A673 (cell line): Measurements from ENCODE around the gene LYPD5. TPM values are rescaled to one million over a fixed set of nuclear protein-coding genes. Genes with fewer than 3 reads are reported as not detected.
"Not testable (repeated sequence)": the region's sequence is repeated elsewhere in the genome, so short reads cannot be mapped to it uniquely, and the experiment has no call there.

ENCODE experiments used
- BruUV-seq: library from RNA; stranded (reverse); fragments of 400-500 nt; replicated peaks from 2 replicates; lab custom pipeline; 2021; lab: Mats Ljungman, UMichigan
- CTCF ChIA-PET: fragments of 300-600 bp; sonication (Branson Sonifier 250); formaldehyde crosslinking; loops from one replicate; lab custom pipeline; 2022; ENCODE audit warnings: antibody characterized with exemption; lab: Charles Lee
- POLR2A ChIA-PET: fragments of 300-600 bp; sonication (Branson Sonifier 250); formaldehyde crosslinking; loops from one replicate; lab custom pipeline; 2022; ENCODE audit warnings: antibody characterized with exemption; ENCODE audit not compliant: low non-redundant PET; lab: Charles Lee
- DNase-seq: peaks from one replicate; pipeline ENCODE4 v3.0.0-alpha.2; 2015; ENCODE audit warnings: low spot score
- H3K27ac ChIP-seq: fragments of 200-600 bp; sonication (generic); 2 replicates; pipeline ENCODE4 v1.5.1; 2016; ENCODE audit warnings: mixed run types, low read depth, mild to moderate bottlenecking, mixed read lengths, antibody characterized with exemption, low read length; ENCODE audit not compliant: poor library complexity, severe bottlenecking
- H3K27me3 ChIP-seq: fragments of 200-600 bp; sonication (generic); replicated peaks from 2 replicates; pipeline ENCODE4 v1.6.1; 2017; ENCODE audit warnings: mixed run types, low read depth, mild to moderate bottlenecking, mixed read lengths, antibody characterized with exemption, low read length; ENCODE audit not compliant: insufficient read depth, poor library complexity
- H3K36me3 ChIP-seq: fragments of 200-600 bp; sonication (generic); 2 replicates; pipeline ENCODE4 v1.6.1; 2016; ENCODE audit warnings: mixed run types, mild to moderate bottlenecking, mixed read lengths, antibody characterized with exemption, low read length; ENCODE audit not compliant: insufficient read depth, poor library complexity, severe bottlenecking
- H3K4me1 ChIP-seq: fragments of 200-600 bp; sonication (generic); 2 replicates; pipeline ENCODE4 v1.6.1; 2017; ENCODE audit warnings: mixed run types, mild to moderate bottlenecking, mixed read lengths, antibody characterized with exemption, low read length; ENCODE audit not compliant: insufficient read depth, poor library complexity, severe bottlenecking
- H3K4me3 ChIP-seq: fragments of 200-600 bp; sonication (generic); 2 replicates; pipeline ENCODE4 v1.5.1; 2016; ENCODE audit warnings: low read depth, mixed run types, mild to moderate bottlenecking, mixed read lengths, low read length; ENCODE audit not compliant: poor library complexity, severe bottlenecking
- H3K9me3 ChIP-seq: fragments of 200-600 bp; sonication (generic); 2 replicates; pipeline ENCODE4 v1.6.1; 2016; ENCODE audit warnings: mixed run types, low read depth, mild to moderate bottlenecking, mixed read lengths, antibody characterized with exemption, low read length; ENCODE audit not compliant: poor library complexity, severe bottlenecking
- CTCF ChIP-seq: fragments of 300-800, 200-600 bp; sonication (generic); conservative IDR thresholded peaks from 2 replicates; pipeline ENCODE4 v1.5.1; 2017; ENCODE audit warnings: low read depth, mild to moderate bottlenecking, antibody characterized with exemption, low read length, moderate library complexity, mixed read lengths
- EZH2 ChIP-seq: fragments of 200-600 bp; sonication (generic); IDR thresholded peaks from 2 replicates; pipeline ENCODE4 v1.6.1; 2017; ENCODE audit warnings: borderline replicate concordance, low read depth, mild to moderate bottlenecking, mixed read lengths, antibody characterized with exemption, low read length; ENCODE audit not compliant: poor library complexity, severe bottlenecking
- intact Hi-C: fragments of 100-400 bp; cut with micrococcal nuclease; formaldehyde crosslinking; loops from one replicate; pipeline ENCODE4 v1.10.0; 2022; ENCODE audit not compliant: unreplicated experiment
- total RNA-seq: library from RNA; stranded (reverse); gene quantifications from 2 replicates; pipeline ENCODE4 v1.2.3, GENCODE V29; 2021

The LYPD5 gene
- total RNA-seq, 1 experiment from 2014 or later, result not detected

GRCh38 chr19:43776286-43776685, 26.0 kb downstream of the LYPD5 start:
- ChIA-PET CTCF (no interaction called here), POLR2A (no interaction called here)
- BruUV-seq, result no TSS peak

GRCh38 chr19:43775299-43775890, 26.9 kb downstream of the LYPD5 start:
- no peaks in the 10 kb centered on the region for H3K9me3 ChIP-seq
- CTCF ChIA-PET, result no interaction called here
- peaks cover 24% of the 10 kb centered on the region for H3K27me3 ChIP-seq
- intact Hi-C loops, result no loop called here
- H3K4me3 ChIP-seq, result no peak overlapping the region
- POLR2A ChIA-PET, result no interaction called here
- H3K4me1 ChIP-seq, result peaks cover 9% of the 10 kb centered on the region
- TF ChIP-seq EZH2 (no peak), CTCF (no peak)
- DNase-seq, result no peak
- BruUV-seq, result no TSS peak
- no peaks in the 10 kb centered on the region for H3K36me3 ChIP-seq
- H3K27ac ChIP-seq, result no peak overlapping the region

More at GRCh38 chr19:43776286-43776685, 26.0 kb downstream of the LYPD5 start:
- Histone ChIP-seq H3K4me3 (no peak overlapping the region), H3K4me1 (peaks cover 9% of the 10 kb centered on the region), H3K36me3 (no peaks in the 10 kb centered on the region), H3K27ac (no peak overlapping the region), H3K9me3 (no peaks in the 10 kb centered on the region), H3K27me3 (peaks cover 24% of the 10 kb centered on the region)
- no peak for TF ChIP-seq CTCF
- no peak for TF ChIP-seq EZH2
- intact Hi-C loops, result no loop called here
- no peak for DNase-seq

- BruUV-seq, intact Hi-C loops, H3K4me3 ChIP-seq, CTCF ChIA-PET, H3K36me3 ChIP-seq, POLR2A ChIA-PET, H3K4me1 ChIP-seq, H3K27ac ChIP-seq, DNase-seq, H3K9me3 ChIP-seq: not testable (repeated sequence)
- H3K27me3 ChIP-seq, result peaks cover 24% of the 10 kb centered on the region
Measured at GRCh38 chr19:43774940-43775258, 27.3 kb downstream of the LYPD5 start.
